ENCODE measurements around the gene TMIGD2. TPM values are rescaled to one million over a fixed set of nuclear protein-coding genes. Genes with fewer than 3 reads are reported as not detected.
A peak's percentile ranks its signal among the peaks of the same experiment; 100 is the strongest.

The TMIGD2 gene
- total RNA-seq, 2 donors from 2014 or later = 1.8 TPM; not detected in 1

- ATAC-seq (ENCODE audit: insufficient number of reproducible peaks, low FRiP score, low read depth) (no peak), DNase-seq (ENCODE audit: low spot score) (no peak)
- peaks cover 17% of the 10 kb centered on the region for H3K27me3 ChIP-seq (replicated peaks; ENCODE audit: insufficient read depth)
- no peak overlapping the region for H3K27ac ChIP-seq
- H3K4me1 ChIP-seq (ENCODE audit: control insufficient read depth in 1 of 2, low read depth in 2 of 2) = peaks cover 0 to 2% of the 10 kb centered on the region in 2 donors
- no peaks in the 10 kb centered on the region for H3K9me3 ChIP-seq
- no peak overlapping the region for H3K4me3 ChIP-seq
- TF ChIP-seq, protein P1, sequence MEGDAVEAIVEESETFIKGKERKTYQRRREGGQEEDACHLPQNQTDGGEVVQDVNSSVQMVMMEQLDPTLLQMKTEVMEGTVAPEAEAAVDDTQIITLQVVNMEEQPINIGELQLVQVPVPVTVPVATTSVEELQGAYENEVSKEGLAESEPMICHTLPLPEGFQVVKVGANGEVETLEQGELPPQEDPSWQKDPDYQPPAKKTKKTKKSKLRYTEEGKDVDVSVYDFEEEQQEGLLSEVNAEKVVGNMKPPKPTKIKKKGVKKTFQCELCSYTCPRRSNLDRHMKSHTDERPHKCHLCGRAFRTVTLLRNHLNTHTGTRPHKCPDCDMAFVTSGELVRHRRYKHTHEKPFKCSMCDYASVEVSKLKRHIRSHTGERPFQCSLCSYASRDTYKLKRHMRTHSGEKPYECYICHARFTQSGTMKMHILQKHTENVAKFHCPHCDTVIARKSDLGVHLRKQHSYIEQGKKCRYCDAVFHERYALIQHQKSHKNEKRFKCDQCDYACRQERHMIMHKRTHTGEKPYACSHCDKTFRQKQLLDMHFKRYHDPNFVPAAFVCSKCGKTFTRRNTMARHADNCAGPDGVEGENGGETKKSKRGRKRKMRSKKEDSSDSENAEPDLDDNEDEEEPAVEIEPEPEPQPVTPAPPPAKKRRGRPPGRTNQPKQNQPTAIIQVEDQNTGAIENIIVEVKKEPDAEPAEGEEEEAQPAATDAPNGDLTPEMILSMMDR (IDR thresholded peaks at IDR 0.05) = no peak
- no peaks in the 10 kb centered on the region for H3K36me3 ChIP-seq
Measured at GRCh38 chr19:4284176-4284958, 17.8 kb downstream of the TMIGD2 start.

GRCh38 chr19:4279530-4280422 lies 22.4 kb downstream of the TMIGD2 start:
- Histone ChIP-seq H3K27me3 (replicated peaks; ENCODE audit: insufficient read depth) (peaks cover 19% of the 10 kb centered on the region), H3K36me3 (no peaks in the 10 kb centered on the region), H3K27ac (no peak overlapping the region), H3K4me1 (ENCODE audit: control insufficient read depth in 1 of 2, low read depth in 2 of 2) (peaks cover 0 to 3% of the 10 kb centered on the region in 2 donors), H3K4me3 (peak overlapping the region; percentile 5), H3K9me3 (no peaks in the 10 kb centered on the region)
- DNase-seq (ENCODE audit: low spot score) = no peak
- TF ChIP-seq, protein P1 (IDR thresholded peaks at IDR 0.05) = no peak
- ATAC-seq (ENCODE audit: insufficient number of reproducible peaks, low FRiP score, low read depth) = no peak

DNA sequence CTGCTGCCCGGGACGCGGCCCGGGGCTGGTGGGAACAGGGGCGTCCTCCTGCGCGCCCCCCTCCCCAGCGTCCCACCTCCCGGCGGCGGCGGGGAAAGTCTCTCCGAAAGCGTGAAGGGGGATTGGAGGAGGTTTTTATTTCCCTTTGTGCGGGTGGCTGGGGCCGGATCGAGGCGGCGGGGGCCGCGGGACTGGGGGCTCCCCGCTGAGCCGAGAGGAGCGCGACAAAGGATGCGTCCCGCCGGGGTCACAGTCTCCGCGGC lies 23.0 kb downstream of the TMIGD2 start:
- peaks cover 0 to 3% of the 10 kb centered on the region in 2 donors for H3K4me1 ChIP-seq (ENCODE audit: control insufficient read depth in 1 of 2, low read depth in 2 of 2)
- H3K4me3 ChIP-seq = peak overlapping the region; percentile 5
- no peak overlapping the region for H3K27ac ChIP-seq
- peaks cover 13% of the 10 kb centered on the region for H3K27me3 ChIP-seq (replicated peaks; ENCODE audit: insufficient read depth)
- TF ChIP-seq, protein P1 (IDR thresholded peaks at IDR 0.05) = no peak
- no peaks in the 10 kb centered on the region for H3K9me3 ChIP-seq
- DNase-seq (ENCODE audit: low spot score) = no peak
- H3K36me3 ChIP-seq = no peaks in the 10 kb centered on the region
- ATAC-seq (ENCODE audit: insufficient number of reproducible peaks, low FRiP score, low read depth) = no peak

DNA sequence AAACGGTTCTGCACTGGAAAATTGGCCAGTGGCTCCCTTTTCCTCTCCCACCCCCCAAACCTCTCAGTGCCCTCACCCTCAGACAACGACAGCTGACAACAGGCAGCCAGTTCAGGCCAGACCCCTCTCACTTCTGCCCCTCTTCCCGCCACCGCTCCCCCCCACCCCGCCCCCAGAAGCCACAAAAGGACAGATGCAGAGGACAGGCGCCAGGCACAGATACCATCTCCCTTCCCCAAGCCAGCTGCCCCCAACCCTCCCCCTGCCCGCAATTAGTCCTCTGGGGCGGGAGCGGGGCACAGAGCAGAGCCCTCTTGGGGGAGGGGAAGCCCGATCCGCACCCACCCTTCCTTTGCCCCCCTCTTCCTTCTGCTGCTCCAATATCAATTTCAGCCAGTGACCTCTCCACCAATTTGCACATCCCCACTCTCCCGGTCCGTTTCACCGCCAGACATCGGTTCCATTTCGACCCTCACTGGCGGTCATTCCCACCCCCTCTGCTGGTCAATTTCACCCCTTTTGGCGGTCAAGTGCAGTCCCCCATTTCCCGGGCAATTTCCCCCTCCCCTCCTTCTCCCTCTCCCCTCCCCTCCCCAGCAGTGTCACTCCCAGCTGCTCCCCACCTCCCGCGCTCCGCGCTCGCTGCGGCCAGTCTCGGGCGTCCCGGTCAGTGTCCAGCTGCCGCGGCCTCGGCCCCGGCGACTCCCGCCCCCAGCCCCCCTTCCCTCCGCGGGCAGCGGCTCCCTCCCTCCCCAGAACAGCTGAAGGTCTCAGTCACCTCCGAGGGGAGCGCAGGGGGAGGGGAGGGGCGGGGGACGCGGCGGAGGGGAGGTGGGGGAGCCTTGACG lies 23.5 kb downstream of the TMIGD2 start, which contains the start of gene SHD:
Gene SHD, plus strand, starts transcription at position 848 of the 848 bp plus-strand sequence. CDS start 798 bp downstream, outside the sequence.
- Histone ChIP-seq H3K27me3 (replicated peaks; ENCODE audit: insufficient read depth) (peaks cover 13% of the 10 kb centered on the region), H3K36me3 (no peaks in the 10 kb centered on the region), H3K4me3 (peak within 1 kb of the TSS; percentile 5), H3K9me3 (no peaks in the 10 kb centered on the region), H3K27ac (no peak within 1 kb of the TSS), H3K4me1 (ENCODE audit: control insufficient read depth in 1 of 2, low read depth in 2 of 2) (peaks cover 0 to 3% of the 10 kb centered on the region in 2 donors)
- TF ChIP-seq, protein P1 (IDR thresholded peaks at IDR 0.05) = no peak
- DNase-seq (ENCODE audit: low spot score) (no peak), ATAC-seq (ENCODE audit: insufficient number of reproducible peaks, low FRiP score, low read depth) (no peak)

Data from thoracic aorta (tissue), 2 donors.